ENCODE data around the gene RAB15.
A peak's percentile ranks its signal among the peaks of the same experiment; 100 is the strongest.

Gene RAB15

DNA sequence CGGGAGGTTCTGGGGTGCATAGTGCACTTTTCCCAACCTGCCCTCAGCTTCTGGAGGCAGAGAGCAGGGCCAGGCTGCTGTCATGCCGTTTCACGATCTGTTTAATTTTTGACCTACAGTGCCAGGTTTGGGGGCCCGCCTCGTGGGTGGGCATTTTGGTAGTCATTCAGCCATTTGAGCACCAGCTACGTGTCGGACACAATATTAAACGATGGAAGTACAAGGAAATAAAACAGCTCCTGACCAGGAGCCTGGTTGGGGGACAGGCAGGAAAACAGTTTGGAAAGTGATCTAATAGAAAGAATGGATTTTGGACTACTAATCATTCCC is 15.3 kb upstream of the RAB15 start:
- DNase-seq = no peak

DNA sequence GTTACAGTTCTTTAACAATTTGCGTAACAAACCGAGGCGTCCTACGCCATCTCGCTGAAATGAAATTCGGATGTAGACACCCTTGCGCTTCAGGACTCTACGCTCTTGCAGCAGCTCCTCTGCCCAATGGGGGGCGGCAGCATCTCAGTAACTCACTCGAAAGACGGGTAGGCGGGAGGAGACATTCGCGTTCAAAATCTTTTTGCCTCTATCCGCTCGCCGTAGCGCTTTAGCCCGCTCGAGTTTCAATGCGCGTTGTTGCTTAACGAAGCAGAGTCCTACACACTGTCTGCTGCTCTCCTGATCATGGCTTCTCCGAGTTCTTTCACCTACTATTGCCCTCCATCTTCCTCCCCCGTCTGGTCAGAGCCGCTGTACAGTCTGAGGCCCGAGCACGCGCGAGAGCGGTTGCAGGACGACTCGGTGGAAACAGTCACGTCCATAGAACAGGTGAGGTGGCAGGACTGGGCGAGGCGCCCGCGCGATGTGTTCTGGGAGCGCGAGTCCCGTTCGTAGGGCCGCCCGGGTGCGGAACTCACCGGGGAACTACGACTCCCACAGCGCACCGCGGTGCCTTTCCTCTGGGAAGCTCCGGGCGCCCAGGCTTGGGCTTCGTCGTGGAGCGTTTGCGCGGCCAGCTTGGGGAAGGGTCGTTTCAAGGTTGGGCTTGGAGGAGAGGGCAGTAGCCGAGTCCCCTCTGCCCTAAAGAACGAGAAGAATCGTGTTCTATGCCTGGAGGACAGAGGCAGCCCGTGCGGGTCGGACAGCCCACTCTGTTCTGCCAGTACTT is 14.7 kb upstream of the RAB15 start, which contains the start of gene FNTB:
TSS of gene FNTB (plus strand) at position 248 of the 790 bp plus-strand sequence. CDS start at position 307, 59 bp downstream.
- DNase-seq = peak; percentile 96

GRCh38 chr14:64983439-64984310 is 11.5 kb upstream of the RAB15 start:
- peak; percentile 67 for DNase-seq

- no peak for DNase-seq
Observed at GRCh38 chr14:64979336-64980074, 7.4 kb upstream of the RAB15 start.

DNA sequence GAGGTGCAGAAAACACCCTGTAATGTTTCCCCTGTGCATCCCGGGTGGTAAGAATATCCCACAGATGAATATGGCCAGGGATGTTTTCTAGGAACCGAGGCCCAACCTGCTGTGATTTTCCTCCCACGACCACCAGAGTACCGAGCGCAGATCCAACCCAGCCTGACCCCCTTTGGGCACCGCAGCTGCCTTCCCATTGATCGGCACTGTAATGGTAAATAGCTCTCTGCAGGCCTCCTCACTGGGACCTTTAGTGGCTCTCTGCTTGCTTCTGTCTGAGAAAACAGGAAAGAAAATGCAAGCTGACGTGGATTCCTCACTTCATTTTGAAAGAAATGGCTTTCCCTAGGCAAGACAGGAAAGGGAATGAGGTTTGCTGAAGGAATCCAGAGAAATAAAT is 2.4 kb upstream of the RAB15 start:
- no peak for DNase-seq

GRCh38 chr14:64973826-64974225 is 1.7 kb upstream of the RAB15 start:
- no peak for DNase-seq

- DNase-seq = no peak
Observed at GRCh38 chr14:64973026-64973442, 898 bp upstream of the RAB15 start.

DNA sequence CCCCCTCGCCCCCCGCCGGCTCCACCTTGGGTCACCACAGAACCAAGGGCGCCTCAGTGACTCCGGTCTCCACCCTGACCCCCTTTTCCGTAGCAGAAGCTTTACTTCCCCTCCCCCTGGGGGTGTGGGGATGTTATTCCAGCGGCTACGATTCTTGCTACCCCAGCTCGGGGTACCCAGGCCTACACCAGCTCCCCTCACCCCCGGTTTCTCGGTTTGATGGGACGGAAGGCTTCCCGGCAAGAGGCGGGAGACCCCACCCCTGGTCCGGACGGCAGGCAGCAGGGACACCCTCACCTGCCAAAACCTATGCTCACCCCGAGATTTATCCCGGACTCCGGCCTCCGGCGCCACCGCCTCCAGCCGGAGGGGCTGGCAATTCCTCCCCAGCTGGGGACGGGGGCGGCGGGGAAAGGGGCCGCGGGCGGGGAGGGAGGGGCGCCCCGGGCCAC is 619 bp downstream of the RAB15 start:
- DNase-seq = no peak

GRCh38 chr14:64970776-64971477 is 1.2 kb downstream of the RAB15 start:
- no peak for DNase-seq

GRCh38 chr14:64970041-64970440 is 2.1 kb downstream of the RAB15 start:
- DNase-seq = no peak

DNA sequence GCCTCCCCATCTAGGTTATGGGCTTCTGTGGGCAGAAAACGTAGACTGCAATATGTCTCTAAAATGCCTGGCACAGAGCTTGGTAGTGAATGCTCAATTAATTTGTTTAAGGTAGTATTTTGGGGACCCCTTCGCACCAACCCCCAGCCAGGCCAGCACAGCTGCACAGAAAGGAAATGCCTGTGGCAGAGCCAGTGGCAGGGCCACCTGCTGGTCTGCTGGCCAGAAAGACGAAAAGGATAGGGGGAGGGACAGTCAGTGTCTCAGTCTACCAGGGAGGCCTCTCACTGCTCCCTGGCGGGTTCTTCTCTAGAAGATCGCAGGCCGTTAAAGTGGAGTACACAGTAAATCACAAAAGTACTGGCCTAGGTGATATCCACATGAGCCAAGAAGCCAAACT is 3.5 kb downstream of the RAB15 start:
- no peak for DNase-seq

DNA sequence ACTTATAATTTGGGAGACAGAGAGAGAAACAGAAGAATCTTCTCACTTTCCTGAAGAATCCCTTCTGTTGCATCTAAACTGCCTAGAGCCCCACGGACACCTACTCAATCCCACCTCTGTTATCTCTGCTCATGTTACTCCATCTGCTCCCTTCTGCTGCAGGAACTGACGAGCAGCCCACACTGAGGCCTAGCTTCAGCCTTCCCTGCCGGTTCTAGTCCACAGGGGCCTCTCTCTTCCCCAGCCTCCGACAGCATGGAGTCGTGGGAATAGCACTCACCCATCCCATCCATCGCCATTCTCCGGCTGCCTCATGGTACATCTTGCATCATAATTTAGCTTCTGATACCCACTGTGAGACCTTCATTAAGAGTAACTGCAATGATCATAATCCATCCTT is 4.0 kb downstream of the RAB15 start:
- DNase-seq = no peak

GRCh38 chr14:64966976-64967375 is 5.2 kb downstream of the RAB15 start:
- DNase-seq = no peak

GRCh38 chr14:64965356-64966000 is 6.7 kb downstream of the RAB15 start:
- no peak for DNase-seq

DNA sequence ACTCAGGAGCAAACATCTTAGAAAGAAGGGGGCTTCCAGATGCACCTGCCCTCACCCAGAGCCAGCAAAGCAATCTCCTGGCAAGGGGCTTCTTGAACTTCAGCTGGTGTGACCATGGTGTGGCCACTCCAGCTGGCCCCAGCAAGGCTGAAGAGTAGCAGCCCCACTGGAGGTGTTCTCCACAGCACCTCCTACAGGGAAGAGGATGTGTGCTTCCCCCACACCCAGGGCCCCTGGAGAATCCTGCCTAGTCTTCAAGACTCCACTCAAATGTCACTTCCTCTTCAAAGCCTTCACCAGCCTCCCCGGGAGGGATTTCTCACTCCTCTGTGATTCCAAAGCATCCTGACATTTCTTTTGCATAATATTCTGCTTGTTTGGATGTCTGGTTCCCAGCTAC is 8.5 kb downstream of the RAB15 start:
- DNase-seq = no peak

DNA sequence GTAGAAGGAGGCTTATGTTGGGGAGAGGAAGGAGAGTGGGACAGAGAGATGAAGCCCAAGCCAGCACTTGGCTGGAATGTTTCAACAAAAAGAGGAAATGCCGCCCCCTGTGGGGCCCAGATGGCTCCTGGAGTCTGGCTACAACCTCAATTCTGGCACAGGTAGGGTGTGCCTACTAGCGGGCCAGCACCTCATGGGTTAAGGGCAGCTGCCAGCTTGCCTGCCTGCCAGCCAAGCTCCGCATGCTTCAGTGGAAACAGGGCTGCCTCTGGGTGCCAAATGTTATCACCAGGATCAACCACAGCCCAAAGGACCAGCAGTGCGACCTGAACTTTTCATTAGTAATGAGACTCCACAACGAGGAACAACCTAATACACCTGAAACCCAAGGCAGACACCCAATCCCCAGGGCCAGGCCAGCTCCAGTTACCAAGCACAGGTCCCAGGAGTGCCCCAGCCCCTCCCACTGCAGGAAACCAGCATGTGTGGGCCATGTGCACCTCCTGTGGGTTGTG is 11.3 kb downstream of the RAB15 start:
- no peak for DNase-seq

GRCh38 chr14:64958743-64959142 is 13.4 kb downstream of the RAB15 start:
- DNase-seq = no peak

GRCh38 chr14:64958201-64958600 is 13.9 kb downstream of the RAB15 start:
- DNase-seq = no peak

DNA sequence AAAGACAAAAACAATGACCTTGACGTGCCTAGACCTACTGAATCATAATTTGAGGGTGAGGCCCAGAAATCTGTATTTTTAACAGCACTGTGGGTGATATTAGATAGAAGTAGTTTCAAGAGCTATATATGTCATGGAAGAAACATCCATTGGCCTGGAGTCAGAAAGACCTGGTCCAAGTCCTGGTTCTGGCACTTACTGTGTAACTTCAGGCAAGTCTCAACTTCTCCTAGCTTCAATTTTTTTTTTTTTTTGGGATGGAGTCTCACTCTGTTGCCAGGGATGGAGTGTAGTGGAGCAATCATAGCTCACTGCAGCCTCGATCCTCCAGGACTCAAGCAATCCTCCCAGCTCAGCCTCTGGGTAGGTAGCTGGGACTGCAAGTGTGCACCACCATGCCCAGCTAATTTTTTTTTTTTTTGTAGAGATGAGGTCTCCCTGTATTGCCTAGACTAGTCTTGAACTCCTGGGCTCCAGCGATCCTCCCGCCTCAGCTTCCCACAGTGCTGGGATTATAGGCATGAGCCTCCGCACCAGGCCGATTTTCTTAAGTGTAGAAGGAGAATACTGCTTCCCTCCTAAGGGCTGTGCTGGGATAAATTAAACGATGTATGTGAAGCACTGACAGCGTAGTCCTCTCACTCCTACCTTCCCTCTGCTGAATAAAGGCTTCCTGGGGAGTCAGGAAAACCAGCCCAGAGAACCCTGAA is 15.3 kb downstream of the RAB15 start:
- DNase-seq = no peak

GRCh38 chr14:64955297-64955696 is 16.8 kb downstream of the RAB15 start:
- no peak for DNase-seq
